ENCODE results near the gene PEX10. TPM values are rescaled to one million over a fixed set of nuclear protein-coding genes. Genes with fewer than 3 reads are reported as not detected.
"Not testable (repeated sequence)": the region's sequence is repeated elsewhere in the genome, so short reads cannot be mapped to it uniquely, and the experiment has no call there.

Gene PEX10
- total RNA-seq, 2 experiments from 2014 or later, result 9.2 to 10.3 TPM

GRCh38 chr1:2449636-2450454 is 37.5 kb upstream of the PEX10 start:
- ChIA-PET POLR2A (no interaction called here), CTCF (interaction anchor here (0.8 to 1.4 kb wide), 2 partner anchors 15 to 75 kb away, joined by 3 read pairs; no protein-coding TSS in a partner anchor)
- H3K36me3 Mint-ChIP-seq (ENCODE audit: low read depth), result no peaks in the 10 kb centered on the region
- H3K4me3 Mint-ChIP-seq, result no peak overlapping the region
- H3K27me3 Mint-ChIP-seq, result peaks cover 5% of the 10 kb centered on the region
- H3K9me3 Mint-ChIP-seq, result no peaks in the 10 kb centered on the region
- H3K27ac Mint-ChIP-seq, result no peak overlapping the region
- H3K4me1 Mint-ChIP-seq, result no peaks in the 10 kb centered on the region
- no peak for DNase-seq

DNA sequence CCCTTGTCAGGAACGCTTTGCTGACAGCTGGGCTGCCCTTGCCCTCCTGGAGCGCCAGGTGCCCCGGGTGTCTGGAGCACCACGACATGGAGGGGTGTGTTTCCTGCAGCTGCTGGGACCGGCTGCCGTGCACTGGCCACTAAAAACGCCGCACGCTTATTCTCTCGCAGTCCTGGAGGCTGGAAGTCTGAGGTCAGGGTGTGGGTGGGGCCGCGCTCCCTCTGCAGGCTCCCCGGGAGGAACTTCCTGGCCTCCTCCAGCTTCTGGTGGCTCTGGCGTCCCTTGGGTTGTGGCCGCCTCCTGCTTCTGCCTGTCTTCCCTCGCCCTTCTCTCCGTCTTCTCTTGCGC is 35.7 kb upstream of the PEX10 start:
- CTCF ChIA-PET, result no interaction called here
- H3K4me1 Mint-ChIP-seq, result no peaks in the 10 kb centered on the region
- peaks cover 5% of the 10 kb centered on the region for H3K27me3 Mint-ChIP-seq
- POLR2A ChIA-PET, result no interaction called here
- H3K9me3 Mint-ChIP-seq, result no peaks in the 10 kb centered on the region
- DNase-seq, result no peak
- H3K4me3 Mint-ChIP-seq, result no peak overlapping the region
- H3K36me3 Mint-ChIP-seq (ENCODE audit: low read depth), result no peaks in the 10 kb centered on the region
- H3K27ac Mint-ChIP-seq, result no peak overlapping the region

DNA sequence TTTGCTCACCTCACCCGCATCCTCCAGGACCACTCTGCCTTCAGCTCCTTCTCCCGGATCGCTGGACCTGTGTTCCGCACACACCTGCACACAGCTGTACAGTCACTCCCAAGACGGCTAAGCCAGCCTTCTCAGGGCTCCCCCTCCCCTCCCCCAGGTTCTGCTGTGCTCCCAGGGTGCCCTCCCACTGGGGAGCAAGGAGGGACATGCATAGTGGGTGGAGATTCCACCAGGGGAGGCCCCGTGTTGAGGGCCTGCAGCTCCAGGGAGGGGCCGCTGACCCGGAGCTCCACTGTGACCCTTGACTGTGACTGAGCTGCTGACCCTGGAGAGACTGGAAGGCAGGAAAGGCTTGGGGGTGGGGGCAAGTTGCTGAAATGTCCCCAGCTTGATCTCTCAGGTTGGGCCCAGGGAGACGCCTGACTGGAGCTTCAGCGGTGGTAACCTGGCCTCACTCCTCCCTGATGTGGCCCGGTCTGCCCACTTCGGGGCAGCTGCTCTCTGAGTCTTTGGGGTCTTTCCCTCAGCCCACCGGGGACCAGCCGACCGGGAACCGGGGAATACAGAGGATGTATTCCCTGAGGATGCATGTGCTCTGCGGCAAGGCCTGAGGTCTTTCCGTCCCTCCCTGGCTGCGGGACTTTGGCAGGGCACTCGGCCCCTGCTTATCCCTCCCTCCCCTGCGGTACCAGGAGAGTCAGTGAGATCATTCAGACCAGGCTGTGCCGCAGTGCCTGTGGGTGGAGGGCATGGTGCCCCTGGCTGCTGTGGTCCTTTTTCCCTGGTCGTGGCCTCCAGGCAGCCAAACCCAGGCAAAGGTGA is 35.1 kb upstream of the PEX10 start:
- ChIA-PET CTCF (no interaction called here), POLR2A (no interaction called here)
- Mint-ChIP-seq H3K27ac (no peak overlapping the region), H3K4me1 (no peaks in the 10 kb centered on the region), H3K36me3 (ENCODE audit: low read depth) (no peaks in the 10 kb centered on the region), H3K4me3 (no peak overlapping the region), H3K27me3 (peaks cover 8% of the 10 kb centered on the region), H3K9me3 (no peaks in the 10 kb centered on the region)
- DNase-seq, result no peak

DNA sequence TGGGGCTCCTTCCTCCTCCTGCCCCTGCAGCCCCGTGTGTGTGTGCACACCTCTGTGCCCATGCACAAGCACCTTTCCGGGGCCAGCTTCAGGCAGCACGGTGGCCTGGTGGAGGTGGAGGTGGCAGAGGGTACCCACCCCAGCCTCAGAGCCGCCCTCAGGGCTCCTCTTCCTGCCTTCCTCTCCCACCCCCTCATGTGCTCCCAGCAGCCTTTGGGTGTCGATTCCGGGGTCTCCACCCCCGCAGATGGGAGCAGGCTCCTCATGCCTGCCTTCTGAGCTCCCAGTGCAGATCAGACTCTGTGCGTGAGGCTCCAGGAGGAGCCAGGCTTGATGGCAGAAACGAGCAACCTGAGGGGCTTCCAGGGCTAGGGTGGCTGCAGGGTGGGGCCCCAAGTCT is 34.5 kb upstream of the PEX10 start:
- ChIA-PET CTCF (no interaction called here), POLR2A (no interaction called here)
- DNase-seq, result no peak
- Mint-ChIP-seq H3K4me1 (no peaks in the 10 kb centered on the region), H3K36me3 (ENCODE audit: low read depth) (no peaks in the 10 kb centered on the region), H3K4me3 (no peak overlapping the region), H3K27me3 (peaks cover 10% of the 10 kb centered on the region), H3K9me3 (no peaks in the 10 kb centered on the region), H3K27ac (no peak overlapping the region)

DNA sequence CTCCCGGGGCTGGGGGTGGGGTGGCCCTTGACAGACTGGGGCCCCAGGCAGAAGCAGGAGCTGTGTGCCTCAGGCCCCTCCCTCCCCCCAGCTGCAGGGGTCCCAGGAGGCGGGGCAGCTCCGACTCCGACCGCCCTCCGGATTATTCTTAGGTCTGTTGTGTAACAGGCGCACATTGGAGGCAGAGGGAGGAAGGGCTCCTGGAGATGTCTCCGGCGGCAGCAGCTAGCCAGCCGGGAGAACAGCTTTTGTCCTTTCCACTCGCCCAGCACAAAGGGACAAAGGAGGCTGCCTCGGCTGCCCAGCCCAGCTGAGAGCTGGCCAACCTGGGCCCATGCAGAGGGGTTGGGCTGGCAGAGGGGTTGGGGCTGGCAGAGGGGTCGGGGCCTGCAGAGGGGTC is 34.0 kb upstream of the PEX10 start:
- ChIA-PET POLR2A (no interaction called here), CTCF (no interaction called here)
- Mint-ChIP-seq H3K27me3 (peaks cover 10% of the 10 kb centered on the region), H3K36me3 (ENCODE audit: low read depth) (no peaks in the 10 kb centered on the region), H3K4me3 (no peak overlapping the region), H3K4me1 (no peaks in the 10 kb centered on the region), H3K27ac (no peak overlapping the region), H3K9me3 (no peaks in the 10 kb centered on the region)
- no peak for DNase-seq

DNA sequence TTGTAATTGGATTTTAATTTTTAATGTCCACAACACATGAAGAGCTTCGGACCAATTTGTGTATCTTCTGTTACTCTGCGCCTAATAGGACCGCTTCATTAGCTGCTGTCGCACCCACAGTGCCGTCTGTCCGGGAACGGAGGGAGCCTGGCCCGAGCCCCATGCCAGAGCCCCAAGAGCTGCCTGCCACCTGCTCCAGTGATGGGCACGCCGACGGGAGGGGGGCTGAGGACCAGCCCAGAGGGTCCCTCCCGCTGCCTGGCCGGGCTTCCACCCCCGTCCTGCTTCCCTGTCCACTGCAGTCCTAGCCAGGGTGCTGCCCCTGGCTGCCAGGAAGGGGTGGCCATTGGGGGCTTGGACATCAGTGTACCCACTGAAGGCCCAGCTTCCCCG is 33.5 kb upstream of the PEX10 start:
- POLR2A ChIA-PET, result no interaction called here
- no peak overlapping the region for H3K4me3 Mint-ChIP-seq

DNA sequence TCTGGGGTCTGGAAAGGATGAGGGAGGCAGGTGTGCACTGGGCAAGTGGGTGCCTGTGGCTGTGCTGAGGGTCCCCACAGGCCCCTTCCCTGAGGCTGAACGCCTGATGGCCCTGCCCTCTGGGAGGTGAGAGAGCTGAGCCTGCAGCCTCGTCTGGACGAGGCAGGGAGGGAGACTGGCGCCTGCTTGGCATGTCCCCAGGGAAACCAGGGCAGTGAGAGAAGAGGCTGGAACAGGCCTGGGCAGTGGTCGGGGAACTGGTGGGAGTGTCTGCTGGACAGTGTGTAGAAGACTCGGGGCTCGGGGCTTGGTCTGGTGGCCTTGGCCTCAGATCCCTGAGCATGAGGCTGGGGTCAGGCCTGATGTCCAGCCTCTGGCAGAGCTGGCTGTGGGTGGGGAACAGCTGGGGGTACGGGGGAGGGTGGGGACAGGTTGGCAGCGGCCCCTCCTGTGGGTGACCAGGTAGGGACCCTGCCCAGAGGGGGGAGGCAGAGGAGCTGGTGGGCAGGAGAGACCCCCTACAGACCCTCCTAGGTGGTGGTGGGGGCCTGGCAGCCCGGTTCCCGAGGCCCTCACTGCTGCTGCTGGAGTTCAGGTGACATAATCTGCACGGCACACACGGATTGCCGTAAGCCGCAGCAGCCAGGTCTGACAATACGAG is 32.9 kb upstream of the PEX10 start:
- peaks cover 10% of the 10 kb centered on the region for H3K27me3 Mint-ChIP-seq
- no peak overlapping the region for H3K4me3 Mint-ChIP-seq
- DNase-seq, result no peak
- no peaks in the 10 kb centered on the region for H3K4me1 Mint-ChIP-seq
- H3K36me3 Mint-ChIP-seq (ENCODE audit: low read depth), result no peaks in the 10 kb centered on the region
- ChIA-PET POLR2A (interaction anchor here (0.6 kb wide), 1 partner anchor 103 kb away, joined by 3 read pairs; no protein-coding TSS in a partner anchor), CTCF (no interaction called here)
- no peak overlapping the region for H3K27ac Mint-ChIP-seq
- H3K9me3 Mint-ChIP-seq, result no peaks in the 10 kb centered on the region

More for the DNA sequence above, 33.5 kb upstream of the PEX10 start:
- no peak overlapping the region for H3K27ac Mint-ChIP-seq
- no peak for DNase-seq
- CTCF ChIA-PET, result no interaction called here
- H3K4me1 Mint-ChIP-seq, result no peaks in the 10 kb centered on the region
- H3K36me3 Mint-ChIP-seq (ENCODE audit: low read depth), result no peaks in the 10 kb centered on the region
- H3K9me3 Mint-ChIP-seq, result no peaks in the 10 kb centered on the region
- H3K27me3 Mint-ChIP-seq, result peaks cover 10% of the 10 kb centered on the region

DNA sequence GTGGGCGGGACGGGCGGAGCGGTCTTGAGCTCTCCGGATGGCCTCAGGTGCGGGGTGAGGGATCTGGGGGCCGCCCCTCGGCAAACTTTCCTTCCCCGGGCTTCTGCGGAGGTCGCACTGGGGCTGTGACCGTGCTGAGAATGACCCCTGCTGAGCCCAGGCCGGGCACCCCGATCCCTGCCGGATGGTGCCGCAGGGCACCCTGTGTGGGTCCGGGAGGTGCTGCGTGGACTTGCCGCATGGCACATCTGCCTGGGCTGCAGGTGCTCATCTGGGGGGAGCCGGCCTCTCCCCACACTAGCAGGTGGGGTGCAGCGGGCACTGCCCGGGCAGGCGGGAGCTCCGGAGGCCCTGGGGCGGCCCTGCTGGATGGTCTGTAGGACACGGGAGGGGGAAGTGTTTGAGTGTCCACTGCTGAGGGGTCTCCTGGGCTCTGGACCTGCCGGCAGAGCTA is 31.8 kb upstream of the PEX10 start:
- H3K9me3 Mint-ChIP-seq, result no peaks in the 10 kb centered on the region
- H3K4me3 Mint-ChIP-seq, result no peak overlapping the region

GRCh38 chr1:2443277-2444137 is 31.1 kb upstream of the PEX10 start:
- Mint-ChIP-seq H3K27ac (no peak overlapping the region), H3K36me3 (ENCODE audit: low read depth) (no peaks in the 10 kb centered on the region), H3K27me3 (peaks cover 10% of the 10 kb centered on the region), H3K9me3 (no peaks in the 10 kb centered on the region), H3K4me1 (no peaks in the 10 kb centered on the region), H3K4me3 (no peak overlapping the region)
- ChIA-PET CTCF (interaction anchor here (1.2 kb wide), 1 partner anchor 10 kb away, joined by 3 read pairs; no protein-coding TSS in a partner anchor), POLR2A (no interaction called here)
- DNase-seq, result peak; percentile 17

More for the DNA sequence above, 31.8 kb upstream of the PEX10 start:
- Mint-ChIP-seq H3K27me3 (peaks cover 10% of the 10 kb centered on the region), H3K27ac (no peak overlapping the region), H3K4me1 (no peaks in the 10 kb centered on the region), H3K36me3 (ENCODE audit: low read depth) (no peaks in the 10 kb centered on the region)
- DNase-seq, result no peak
- ChIA-PET CTCF (no interaction called here), POLR2A (no interaction called here)

GRCh38 chr1:2442661-2443060 is 30.3 kb upstream of the PEX10 start:
- H3K27ac Mint-ChIP-seq, result no peak overlapping the region
- no peak overlapping the region for H3K4me3 Mint-ChIP-seq
- H3K36me3 Mint-ChIP-seq (ENCODE audit: low read depth), result no peaks in the 10 kb centered on the region
- no peaks in the 10 kb centered on the region for H3K4me1 Mint-ChIP-seq
- H3K9me3 Mint-ChIP-seq, result no peaks in the 10 kb centered on the region
- H3K27me3 Mint-ChIP-seq, result peaks cover 10% of the 10 kb centered on the region
- DNase-seq, result no peak
- CTCF ChIA-PET, result interaction anchor here (1.2 to 1.3 kb wide), 2 partner anchors 10 to 344 kb away, joined by 3 to 4 read pairs; no protein-coding TSS in a partner anchor
- POLR2A ChIA-PET, result no interaction called here

DNA sequence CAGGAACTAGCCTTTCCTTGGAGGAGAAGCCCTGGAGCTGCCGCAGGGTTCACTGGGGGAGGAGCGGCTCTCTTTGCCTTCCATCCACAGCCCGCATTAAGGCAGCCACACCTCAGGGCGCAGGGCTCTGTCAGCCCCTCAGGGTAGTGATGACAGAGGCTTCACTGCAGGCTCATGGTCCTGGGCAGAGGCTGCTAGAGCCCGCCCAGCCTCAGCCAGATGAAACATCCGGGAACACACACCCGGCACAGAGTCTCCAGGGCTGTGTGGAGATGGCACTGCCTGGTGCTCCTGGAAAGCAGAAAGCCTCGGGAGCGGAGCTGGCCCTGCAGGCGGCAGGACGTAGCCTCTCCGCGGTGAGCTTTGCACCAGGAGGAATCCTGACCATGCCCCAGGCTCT is 29.4 kb upstream of the PEX10 start:
- H3K4me3 Mint-ChIP-seq, result no peak overlapping the region
- DNase-seq, result no peak
- no peaks in the 10 kb centered on the region for H3K36me3 Mint-ChIP-seq (ENCODE audit: low read depth)
- POLR2A ChIA-PET, result no interaction called here
- H3K27me3 Mint-ChIP-seq, result peaks cover 10% of the 10 kb centered on the region
- no peak overlapping the region for H3K27ac Mint-ChIP-seq
- no peaks in the 10 kb centered on the region for H3K9me3 Mint-ChIP-seq
- no peaks in the 10 kb centered on the region for H3K4me1 Mint-ChIP-seq
- CTCF ChIA-PET, result interaction anchor here (1.3 kb wide), 1 partner anchor 344 kb away, joined by 4 read pairs; no protein-coding TSS in a partner anchor

- H3K36me3 Mint-ChIP-seq (ENCODE audit: low read depth); POLR2A ChIA-PET; H3K27ac Mint-ChIP-seq; H3K4me3 Mint-ChIP-seq; CTCF ChIA-PET; H3K9me3 Mint-ChIP-seq; H3K4me1 Mint-ChIP-seq; DNase-seq: not testable (repeated sequence)
- peaks cover 10% of the 10 kb centered on the region for H3K27me3 Mint-ChIP-seq
Measured at GRCh38 chr1:2440346-2440745, 28.0 kb upstream of the PEX10 start.
